ENCODE measurements around the gene POTEH.
"Not testable (repeated sequence)": the region's sequence is repeated elsewhere in the genome, so short reads cannot be mapped to it uniquely, and the experiment has no call there.

- not testable (repeated sequence) for TF ChIP-seq NR2C2 (CRISPR knock-in tag; IDR thresholded peaks at IDR 0.05; ENCODE audit: borderline replicate concordance); EHMT2 (IDR thresholded peaks at IDR 0.05; ENCODE audit: borderline replicate concordance, low read depth, low read length); XRCC5 (optimal IDR thresholded peaks at IDR 0.05; ENCODE audit: low read length); ATF7 (IDR thresholded peaks at IDR 0.05); ATF7 (CRISPR knock-in tag; IDR thresholded peaks at IDR 0.05); ETV6 (CRISPR knock-in tag; conservative IDR thresholded peaks at IDR 0.05); CEBPG (CRISPR knock-in tag; IDR thresholded peaks at IDR 0.05); NFKBIZ (CRISPR knock-in tag; IDR thresholded peaks at IDR 0.05); FOXK2 (IDR thresholded peaks at IDR 0.05); REST (IDR thresholded peaks at IDR 0.05; ENCODE audit: borderline replicate concordance in 1 of 2, low read depth in 1 of 2, low read length in 2 of 2); ZNF367 (CRISPR knock-in tag; IDR thresholded peaks at IDR 0.05; ENCODE audit: borderline replicate concordance); ZBTB26 (CRISPR knock-in tag; IDR thresholded peaks at IDR 0.05; ENCODE audit: borderline replicate concordance); ZNF24 (IDR thresholded peaks at IDR 0.05)
Measured at GRCh38 chr22:15652738-15653137, 37.1 kb upstream of the POTEH start.

Measured in HepG2 (cell line).